ENCODE results near the gene CTDSP2.

DNA sequence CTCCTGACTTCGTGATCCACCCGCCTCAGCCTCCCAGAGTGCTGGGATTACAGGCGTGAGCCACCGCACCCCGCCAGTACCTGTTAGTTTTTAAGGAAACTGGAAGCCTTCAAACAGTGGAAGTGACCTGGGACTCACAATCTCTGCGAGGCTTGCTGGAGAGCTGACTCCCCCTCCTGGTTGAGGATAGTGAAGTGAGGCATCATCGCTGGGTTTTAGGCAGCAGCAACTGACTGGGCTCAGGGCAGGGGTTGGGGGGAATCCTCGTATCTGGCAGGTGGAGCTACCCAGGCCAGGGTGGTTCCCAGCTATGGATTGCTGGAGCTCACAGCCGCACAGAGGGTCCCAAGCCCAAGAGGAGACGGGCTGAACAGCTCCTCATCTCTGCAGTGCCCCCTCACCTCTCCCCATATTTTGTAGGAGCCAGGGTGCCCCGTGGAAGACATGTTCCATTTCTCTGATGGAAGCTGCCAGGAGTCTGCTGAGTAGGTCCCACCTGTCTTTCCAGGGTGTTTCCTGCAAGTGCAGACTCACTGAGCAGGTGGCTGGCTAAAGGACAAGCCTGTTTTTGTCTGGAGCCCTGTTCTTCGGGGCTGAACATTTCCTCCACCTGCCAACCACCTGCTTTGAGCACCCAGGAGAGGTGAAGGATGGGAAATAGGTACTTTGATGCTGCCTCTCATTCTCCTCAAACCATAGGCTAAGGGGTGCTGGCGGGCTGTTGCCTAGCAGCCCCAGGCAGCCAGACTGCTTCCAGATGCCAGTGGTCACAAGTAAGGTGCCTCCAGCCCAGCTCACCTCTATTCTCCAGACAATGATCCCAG, 31.1 kb downstream of the CTDSP2 start:
- TF ChIP-seq, protein P1, sequence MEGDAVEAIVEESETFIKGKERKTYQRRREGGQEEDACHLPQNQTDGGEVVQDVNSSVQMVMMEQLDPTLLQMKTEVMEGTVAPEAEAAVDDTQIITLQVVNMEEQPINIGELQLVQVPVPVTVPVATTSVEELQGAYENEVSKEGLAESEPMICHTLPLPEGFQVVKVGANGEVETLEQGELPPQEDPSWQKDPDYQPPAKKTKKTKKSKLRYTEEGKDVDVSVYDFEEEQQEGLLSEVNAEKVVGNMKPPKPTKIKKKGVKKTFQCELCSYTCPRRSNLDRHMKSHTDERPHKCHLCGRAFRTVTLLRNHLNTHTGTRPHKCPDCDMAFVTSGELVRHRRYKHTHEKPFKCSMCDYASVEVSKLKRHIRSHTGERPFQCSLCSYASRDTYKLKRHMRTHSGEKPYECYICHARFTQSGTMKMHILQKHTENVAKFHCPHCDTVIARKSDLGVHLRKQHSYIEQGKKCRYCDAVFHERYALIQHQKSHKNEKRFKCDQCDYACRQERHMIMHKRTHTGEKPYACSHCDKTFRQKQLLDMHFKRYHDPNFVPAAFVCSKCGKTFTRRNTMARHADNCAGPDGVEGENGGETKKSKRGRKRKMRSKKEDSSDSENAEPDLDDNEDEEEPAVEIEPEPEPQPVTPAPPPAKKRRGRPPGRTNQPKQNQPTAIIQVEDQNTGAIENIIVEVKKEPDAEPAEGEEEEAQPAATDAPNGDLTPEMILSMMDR (IDR thresholded peaks at IDR 0.05 in 2 of 3, conservative IDR thresholded peaks at IDR 0.05 in 1 of 3; ENCODE audit: borderline replicate concordance in 1 of 3, insufficient read depth in 1 of 3, low read depth in 2 of 3, low read length in 2 of 3) = no peak
- no peak for TF ChIP-seq YY1 (IDR thresholded peaks at IDR 0.05; ENCODE audit: extremely low read depth, insufficient replicate concordance, low read depth, low read length)

Data from HCT116 (cell line).